ENCODE measurements around the gene BAD. TPM values are rescaled to one million over a fixed set of nuclear protein-coding genes. Genes with fewer than 3 reads are reported as not detected.

Gene BAD
- total and polyA plus RNA-seq, 10 of the 15 experiments (the other 5 are each of a cell fraction or from before 2014, with no cell fraction given) = 1.5 to 67.2 (median 39.6) TPM

DNA sequence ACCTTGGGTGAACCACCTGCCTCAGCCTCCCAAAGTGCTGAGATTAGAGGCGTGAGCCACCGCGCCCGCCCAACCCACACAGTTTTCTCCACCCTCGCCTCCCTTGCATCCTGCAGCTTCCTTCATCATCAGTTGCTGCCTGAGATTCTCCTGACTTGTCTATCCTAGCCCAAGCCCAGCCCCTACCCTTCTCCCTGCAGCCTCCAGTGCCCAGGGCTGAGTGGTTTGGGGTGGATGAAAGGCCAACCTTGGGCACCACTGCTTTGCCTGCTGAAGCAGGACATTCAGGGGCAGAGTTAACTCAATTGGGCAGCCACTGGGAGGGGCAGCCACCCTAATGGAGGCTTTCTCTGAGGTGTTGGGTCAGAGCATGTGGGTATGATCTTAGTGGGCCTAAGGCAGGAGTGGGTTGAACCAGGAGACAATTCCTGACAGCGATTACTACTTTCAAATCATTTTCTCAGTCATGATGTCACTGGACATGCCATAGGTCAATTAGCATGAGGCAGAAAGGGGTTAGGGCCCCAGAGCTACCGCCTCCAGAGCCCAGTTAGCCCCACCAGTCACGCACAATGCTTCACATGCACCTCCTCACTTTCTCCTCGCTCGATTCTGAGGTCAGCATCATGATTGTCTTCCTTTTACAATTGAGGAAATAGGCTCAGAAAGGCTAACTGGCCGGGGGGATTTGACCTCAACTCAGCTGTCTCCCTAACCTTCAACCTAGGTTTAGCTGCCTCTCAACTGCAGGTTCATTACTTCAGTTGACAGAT, 44.6 kb downstream of the BAD start:
- peaks cover 32% of the 10 kb centered on the region for H3K79me2 ChIP-seq (ENCODE audit: control insufficient read depth, insufficient read depth, low read length)
- SMC1A ChIA-PET (ENCODE audit: uncharacterized antibody, unreplicated experiment) = interaction anchor here (1.0 to 5.0 kb wide), 2 partner anchors 13 to 33 kb away, joined by 3 to 40 read pairs; partner anchors contain the start of genes FERMT3 and NUDT22
- peak overlapping the region; percentile 92 for H3K27ac ChIP-seq (ENCODE audit: control insufficient read depth, insufficient read depth)
- peak overlapping the region; percentile 90 for H3K4me2 ChIP-seq (ENCODE audit: control insufficient read depth, insufficient read depth)
- DNase-seq (ENCODE audit: low read depth, low spot score) (peak; percentile 36), FAIRE-seq (peak; percentile 27), ATAC-seq (peak; percentile 34)
- POLR2A ChIA-PET = interaction anchor here (0.6 to 3.0 kb wide), 9 partner anchors 8 to 1586 kb away, joined by 3 to 21 read pairs (median 3); partner anchors contain the start of genes DNAJC4, FERMT3 and STIP1
- H3K9ac ChIP-seq (ENCODE audit: control insufficient read depth, insufficient read depth, low read length) = peak overlapping the region; percentile 87
- BruUV-seq (replicated peaks) = no TSS peak
- H3K4me1 ChIP-seq (ENCODE audit: control insufficient read depth, insufficient read depth, low read length) = peaks cover 47% of the 10 kb centered on the region
- H4K20me1 ChIP-seq (ENCODE audit: control insufficient read depth, insufficient read depth) = no peaks in the 10 kb centered on the region
- no peaks in the 10 kb centered on the region for H3K9me3 ChIP-seq (replicated peaks; ENCODE audit: control insufficient read depth, insufficient read depth, low read length)
- no peak overlapping the region for H2AFZ ChIP-seq (ENCODE audit: control insufficient read depth, low read depth, low read length)
- WGBS (ENCODE audit: insufficient coverage, insufficient replicate concordance, low lambda C conversion rate, missing lambda C conversion rate) = 36% methylated on average over 11 of the region's 11 CpGs
- H3K36me3 ChIP-seq (ENCODE audit: control insufficient read depth in 2 of 2, insufficient read depth in 2 of 2, low read length in 1 of 2) = peaks cover 0 to 13% of the 10 kb centered on the region in 2 experiments; a peak in 2 of 4 replicates
- H3K27me3 ChIP-seq (replicated peaks in 1 of 2; ENCODE audit: control insufficient read depth in 2 of 2, insufficient read depth in 2 of 2, low read length in 1 of 2) = no peaks in the 10 kb centered on the region
- intact Hi-C loops (cut with micrococcal nuclease; ENCODE audit: unreplicated experiment) (loop anchor here (2.0 kb wide), 2 partner anchors 35 to 65 kb away; partner anchors contain the start of gene ESRRA), in situ Hi-C loops (cut with MboI) (loop anchor here (25.0 kb wide), 1 partner anchor 1622 kb away; the partner anchor contains the start of genes CFL1, EFEMP2 and MUS81)
- H3K4me3 ChIP-seq = peak overlapping the region; percentile 59
- RAD21 ChIA-PET (ENCODE audit: unreplicated experiment) = interaction anchor here (1.1 kb wide), 1 partner anchor 29 kb away, joined by 3 read pairs; no protein-coding TSS in a partner anchor
- CTCF ChIA-PET = interaction anchor here (0.6 to 6.2 kb wide), 4 partner anchors 11 to 634 kb away, joined by 3 to 31 read pairs (median 4); partner anchors contain the start of genes PLCB3, PRDX5 and TRMT112
- TF ChIP-seq YY1 (IDR thresholded peaks at IDR 0.05; ENCODE audit: low read depth, low read length) (peak; percentile 58), EGR1 (IDR thresholded peaks at IDR 0.05; ENCODE audit: borderline replicate concordance in 1 of 2, low read depth in 2 of 2, low read length in 2 of 2) (peak in 1 of 2 experiments; percentile 57; a peak in 1 of 3 replicates), RCOR1 (conservative IDR thresholded peaks at IDR 0.05; ENCODE audit: low read depth, low read length) (no peak), BMI1 (IDR thresholded peaks at IDR 0.05; ENCODE audit: borderline replicate concordance) (no peak), PAX5 (IDR thresholded peaks at IDR 0.05; ENCODE audit: borderline replicate concordance, low read depth, low read length) (peak; percentile 78), HDAC2 (IDR thresholded peaks at IDR 0.05) (no peak), BHLHE40 (IDR thresholded peaks at IDR 0.05; ENCODE audit: borderline replicate concordance in 1 of 2, low read depth in 2 of 2, low read length in 1 of 2) (peak; percentile 42 to 69), CBFB (IDR thresholded peaks at IDR 0.05; ENCODE audit: low read depth) (peak; percentile 46), SPI1 (IDR thresholded peaks at IDR 0.05; ENCODE audit: borderline replicate concordance, insufficient read depth, low read depth, low read length) (peak; percentile 85), SMARCA5 (IDR thresholded peaks at IDR 0.05) (no peak), NR2C1 (IDR thresholded peaks at IDR 0.05) (peak; percentile 46), EED (IDR thresholded peaks at IDR 0.05; ENCODE audit: low read depth) (0 out of 2 replicates have a peak, but pooled peaks have one; percentile 9), NR2F1 (conservative IDR thresholded peaks at IDR 0.05) (peak; percentile 18)
- TF ChIP-seq, protein P1, sequence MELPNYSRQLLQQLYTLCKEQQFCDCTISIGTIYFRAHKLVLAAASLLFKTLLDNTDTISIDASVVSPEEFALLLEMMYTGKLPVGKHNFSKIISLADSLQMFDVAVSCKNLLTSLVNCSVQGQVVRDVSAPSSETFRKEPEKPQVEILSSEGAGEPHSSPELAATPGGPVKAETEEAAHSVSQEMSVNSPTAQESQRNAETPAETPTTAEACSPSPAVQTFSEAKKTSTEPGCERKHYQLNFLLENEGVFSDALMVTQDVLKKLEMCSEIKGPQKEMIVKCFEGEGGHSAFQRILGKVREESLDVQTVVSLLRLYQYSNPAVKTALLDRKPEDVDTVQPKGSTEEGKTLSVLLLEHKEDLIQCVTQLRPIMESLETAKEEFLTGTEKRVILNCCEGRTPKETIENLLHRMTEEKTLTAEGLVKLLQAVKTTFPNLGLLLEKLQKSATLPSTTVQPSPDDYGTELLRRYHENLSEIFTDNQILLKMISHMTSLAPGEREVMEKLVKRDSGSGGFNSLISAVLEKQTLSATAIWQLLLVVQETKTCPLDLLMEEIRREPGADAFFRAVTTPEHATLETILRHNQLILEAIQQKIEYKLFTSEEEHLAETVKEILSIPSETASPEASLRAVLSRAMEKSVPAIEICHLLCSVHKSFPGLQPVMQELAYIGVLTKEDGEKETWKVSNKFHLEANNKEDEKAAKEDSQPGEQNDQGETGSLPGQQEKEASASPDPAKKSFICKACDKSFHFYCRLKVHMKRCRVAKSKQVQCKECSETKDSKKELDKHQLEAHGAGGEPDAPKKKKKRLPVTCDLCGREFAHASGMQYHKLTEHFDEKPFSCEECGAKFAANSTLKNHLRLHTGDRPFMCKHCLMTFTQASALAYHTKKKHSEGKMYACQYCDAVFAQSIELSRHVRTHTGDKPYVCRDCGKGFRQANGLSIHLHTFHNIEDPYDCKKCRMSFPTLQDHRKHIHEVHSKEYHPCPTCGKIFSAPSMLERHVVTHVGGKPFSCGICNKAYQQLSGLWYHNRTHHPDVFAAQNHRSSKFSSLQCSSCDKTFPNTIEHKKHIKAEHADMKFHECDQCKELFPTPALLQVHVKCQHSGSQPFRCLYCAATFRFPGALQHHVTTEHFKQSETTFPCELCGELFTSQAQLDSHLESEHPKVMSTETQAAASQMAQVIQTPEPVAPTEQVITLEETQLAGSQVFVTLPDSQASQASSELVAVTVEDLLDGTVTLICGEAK (IDR thresholded peaks at IDR 0.05; ENCODE audit: borderline replicate concordance) = no peak
- TF ChIP-seq, protein P2, sequence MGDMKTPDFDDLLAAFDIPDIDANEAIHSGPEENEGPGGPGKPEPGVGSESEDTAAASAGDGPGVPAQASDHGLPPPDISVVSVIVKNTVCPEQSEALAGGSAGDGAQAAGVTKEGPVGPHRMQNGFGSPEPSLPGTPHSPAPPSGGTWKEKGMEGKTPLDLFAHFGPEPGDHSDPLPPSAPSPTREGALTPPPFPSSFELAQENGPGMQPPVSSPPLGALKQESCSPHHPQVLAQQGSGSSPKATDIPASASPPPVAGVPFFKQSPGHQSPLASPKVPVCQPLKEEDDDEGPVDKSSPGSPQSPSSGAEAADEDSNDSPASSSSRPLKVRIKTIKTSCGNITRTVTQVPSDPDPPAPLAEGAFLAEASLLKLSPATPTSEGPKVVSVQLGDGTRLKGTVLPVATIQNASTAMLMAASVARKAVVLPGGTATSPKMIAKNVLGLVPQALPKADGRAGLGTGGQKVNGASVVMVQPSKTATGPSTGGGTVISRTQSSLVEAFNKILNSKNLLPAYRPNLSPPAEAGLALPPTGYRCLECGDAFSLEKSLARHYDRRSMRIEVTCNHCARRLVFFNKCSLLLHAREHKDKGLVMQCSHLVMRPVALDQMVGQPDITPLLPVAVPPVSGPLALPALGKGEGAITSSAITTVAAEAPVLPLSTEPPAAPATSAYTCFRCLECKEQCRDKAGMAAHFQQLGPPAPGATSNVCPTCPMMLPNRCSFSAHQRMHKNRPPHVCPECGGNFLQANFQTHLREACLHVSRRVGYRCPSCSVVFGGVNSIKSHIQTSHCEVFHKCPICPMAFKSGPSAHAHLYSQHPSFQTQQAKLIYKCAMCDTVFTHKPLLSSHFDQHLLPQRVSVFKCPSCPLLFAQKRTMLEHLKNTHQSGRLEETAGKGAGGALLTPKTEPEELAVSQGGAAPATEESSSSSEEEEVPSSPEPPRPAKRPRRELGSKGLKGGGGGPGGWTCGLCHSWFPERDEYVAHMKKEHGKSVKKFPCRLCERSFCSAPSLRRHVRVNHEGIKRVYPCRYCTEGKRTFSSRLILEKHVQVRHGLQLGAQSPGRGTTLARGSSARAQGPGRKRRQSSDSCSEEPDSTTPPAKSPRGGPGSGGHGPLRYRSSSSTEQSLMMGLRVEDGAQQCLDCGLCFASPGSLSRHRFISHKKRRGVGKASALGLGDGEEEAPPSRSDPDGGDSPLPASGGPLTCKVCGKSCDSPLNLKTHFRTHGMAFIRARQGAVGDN (IDR thresholded peaks at IDR 0.05) = peak; percentile 70
